ENCODE results near the gene ST6GALNAC3.

Gene ST6GALNAC3

DNA sequence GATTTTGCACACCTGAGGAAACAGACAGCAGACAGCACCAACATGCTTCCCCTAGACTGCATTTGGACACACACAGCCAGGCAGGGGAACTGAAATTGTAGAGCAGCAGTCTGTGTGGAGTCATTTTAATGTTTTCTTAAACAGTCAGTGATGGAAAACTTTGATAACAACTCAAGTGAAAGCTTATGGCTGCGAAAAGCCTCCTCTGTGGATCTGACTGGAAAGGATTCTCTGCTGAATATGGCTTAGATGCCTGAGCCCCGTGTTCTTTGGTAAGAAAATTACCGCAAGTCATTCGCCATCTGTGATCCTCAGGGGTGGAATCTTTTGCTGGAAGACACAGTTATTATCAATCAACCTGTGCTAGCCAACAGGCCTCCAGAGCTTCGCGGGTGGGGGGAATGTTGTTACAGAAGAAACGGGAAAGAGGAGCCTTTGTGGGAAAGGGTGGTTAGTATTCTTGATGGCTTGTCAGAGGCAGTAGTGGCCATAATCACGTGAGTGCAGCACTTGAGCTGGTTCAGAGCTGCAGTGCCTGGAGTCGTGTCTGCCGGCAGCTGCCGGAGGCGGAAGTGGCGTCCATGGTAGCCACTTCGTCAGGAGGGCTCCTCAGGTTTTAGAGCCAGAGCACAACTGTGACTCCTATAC lies 204.7 kb downstream of the ST6GALNAC3 start:
- DNase-seq (ENCODE audit: extremely low read depth in 1 of 2, low read depth in 1 of 2), result no peak

- DNase-seq (ENCODE audit: extremely low read depth in 1 of 2, low read depth in 1 of 2), result no peak
Observed at GRCh38 chr1:76281306-76281705, 206.8 kb downstream of the ST6GALNAC3 start.

GRCh38 chr1:76284842-76285241 lies 210.3 kb downstream of the ST6GALNAC3 start:
- no peak for DNase-seq (ENCODE audit: extremely low read depth in 1 of 2, low read depth in 1 of 2)

DNA sequence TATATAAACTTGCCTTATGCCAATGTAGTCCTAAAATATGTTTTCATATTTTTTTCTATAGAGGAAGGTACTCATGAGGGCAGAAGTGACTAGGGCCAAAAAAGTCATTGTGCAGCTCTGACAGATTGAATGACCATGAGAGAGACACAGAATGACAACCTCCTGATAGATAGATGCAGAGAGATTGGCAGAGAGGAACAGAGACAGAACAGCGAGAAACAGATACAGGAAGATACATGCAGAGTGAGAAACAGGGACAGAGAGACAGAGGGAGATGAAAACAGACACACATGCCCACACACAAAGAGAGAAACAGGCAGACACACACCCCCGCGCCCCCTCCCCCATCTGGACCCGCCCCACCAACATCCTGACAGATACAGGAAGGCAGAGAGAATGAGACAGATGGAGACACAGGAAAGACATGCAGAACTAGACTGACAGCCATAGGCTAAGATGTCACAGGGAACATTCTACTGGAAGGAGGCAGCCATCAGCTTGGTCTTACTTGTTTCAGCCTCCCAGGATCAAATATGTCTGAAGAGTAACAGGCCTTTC lies 211.1 kb downstream of the ST6GALNAC3 start:
- DNase-seq (ENCODE audit: extremely low read depth in 1 of 2, low read depth in 1 of 2), result no peak

- DNase-seq (ENCODE audit: extremely low read depth in 1 of 2, low read depth in 1 of 2), result no peak
Observed at GRCh38 chr1:76287917-76288316, 213.4 kb downstream of the ST6GALNAC3 start.

GRCh38 chr1:76288758-76289483 lies 214.4 kb downstream of the ST6GALNAC3 start:
- DNase-seq (ENCODE audit: extremely low read depth in 1 of 2, low read depth in 1 of 2), result no peak

DNA sequence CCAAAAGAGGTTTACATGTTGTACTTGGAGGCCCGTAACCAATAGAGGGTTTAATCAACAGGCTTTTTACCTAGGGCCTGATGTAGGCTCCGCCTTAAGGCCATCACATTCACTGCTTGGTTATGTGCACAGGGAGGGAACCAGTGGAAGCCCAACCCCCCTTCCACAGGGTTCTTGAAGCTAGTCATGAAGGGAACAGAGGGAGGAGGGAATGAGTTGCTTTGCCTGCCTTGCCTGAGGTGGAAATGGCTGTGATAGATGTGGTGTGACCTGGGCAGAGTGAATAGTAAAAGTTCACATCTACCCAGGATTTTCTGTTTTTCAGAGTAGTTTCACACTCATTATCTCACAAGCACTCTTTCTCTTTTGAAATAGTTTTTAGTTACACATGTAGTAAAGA lies 215.1 kb downstream of the ST6GALNAC3 start:
- DNase-seq (ENCODE audit: extremely low read depth in 1 of 2, low read depth in 1 of 2), result no peak

GRCh38 chr1:76290271-76290670 lies 215.7 kb downstream of the ST6GALNAC3 start:
- no peak for DNase-seq (ENCODE audit: extremely low read depth in 1 of 2, low read depth in 1 of 2)

DNA sequence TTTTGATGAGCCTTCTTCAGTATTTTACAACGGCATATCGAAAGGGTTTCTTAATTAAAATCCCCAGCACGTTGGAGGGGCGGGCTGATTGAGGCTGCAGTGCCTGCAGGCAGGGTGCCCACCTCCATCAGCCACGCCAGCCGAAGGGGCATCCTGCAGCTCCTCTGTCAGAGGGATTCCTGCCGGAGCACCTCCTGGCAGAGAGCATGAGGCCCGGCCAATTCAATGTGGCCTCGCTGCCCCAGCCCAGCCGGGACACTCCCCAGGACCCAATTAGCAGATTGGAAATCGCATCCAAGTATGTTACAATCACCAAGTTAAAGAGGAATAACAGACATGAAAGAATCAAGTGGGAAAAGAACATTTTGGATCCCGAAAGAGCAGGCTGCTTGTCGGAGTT lies 216.6 kb downstream of the ST6GALNAC3 start:
- no peak for DNase-seq (ENCODE audit: extremely low read depth in 1 of 2, low read depth in 1 of 2)

DNA sequence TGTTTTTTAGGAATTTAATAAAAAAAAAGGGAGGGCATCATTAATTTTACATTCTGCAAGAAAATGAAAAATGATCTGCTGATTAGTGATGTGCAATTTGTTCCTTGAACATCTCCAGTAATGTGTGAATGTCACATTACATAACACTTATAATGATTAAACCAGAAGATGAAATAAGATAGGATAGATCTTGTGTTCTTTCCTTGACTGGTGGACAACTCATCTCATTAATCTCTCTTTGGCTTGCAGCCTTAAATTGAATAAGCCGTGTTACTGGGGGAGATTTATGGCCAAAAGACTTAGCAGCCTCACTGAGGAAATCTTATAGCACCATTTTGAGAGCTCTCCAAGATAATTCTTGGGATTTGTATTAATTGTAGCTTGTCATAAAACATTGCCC lies 217.2 kb downstream of the ST6GALNAC3 start:
- DNase-seq (ENCODE audit: extremely low read depth in 1 of 2, low read depth in 1 of 2), result no peak

DNA sequence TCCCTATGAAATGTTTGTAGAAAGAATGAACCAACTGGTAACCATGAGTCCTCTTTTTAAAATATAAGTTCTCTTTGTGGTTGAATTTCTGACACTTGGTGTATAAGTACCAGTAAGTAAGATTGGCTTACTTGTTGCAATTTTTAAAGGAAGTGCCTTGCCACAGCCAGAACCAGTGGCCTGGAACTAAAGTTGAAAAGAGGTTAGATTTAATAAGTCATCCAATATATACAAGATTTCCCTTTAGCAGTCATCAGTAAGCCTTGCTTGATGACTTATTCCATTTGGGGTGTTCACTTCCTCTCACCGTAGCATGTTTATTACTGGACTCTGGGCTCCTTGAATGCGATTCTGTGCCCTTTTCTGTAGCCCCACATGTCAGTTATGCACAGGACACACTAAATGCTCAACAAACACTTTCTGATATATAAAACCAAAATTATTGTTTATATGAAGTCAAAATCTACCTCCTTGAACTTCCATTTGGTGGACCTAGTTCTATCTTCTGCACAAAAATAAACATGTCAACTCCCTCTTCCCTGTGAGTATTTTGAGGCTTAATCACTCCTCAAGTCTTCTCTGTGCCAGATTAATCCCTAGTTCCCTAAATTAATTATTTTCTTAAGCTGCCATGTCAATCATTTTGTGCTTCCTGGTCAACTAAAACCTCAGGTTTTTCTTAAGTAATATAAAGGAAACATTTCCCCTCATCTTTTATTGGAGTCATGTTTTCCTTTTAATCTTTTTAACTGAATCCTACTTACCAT lies 218.1 kb downstream of the ST6GALNAC3 start:
- DNase-seq (ENCODE audit: extremely low read depth in 1 of 2, low read depth in 1 of 2), result no peak

DNA sequence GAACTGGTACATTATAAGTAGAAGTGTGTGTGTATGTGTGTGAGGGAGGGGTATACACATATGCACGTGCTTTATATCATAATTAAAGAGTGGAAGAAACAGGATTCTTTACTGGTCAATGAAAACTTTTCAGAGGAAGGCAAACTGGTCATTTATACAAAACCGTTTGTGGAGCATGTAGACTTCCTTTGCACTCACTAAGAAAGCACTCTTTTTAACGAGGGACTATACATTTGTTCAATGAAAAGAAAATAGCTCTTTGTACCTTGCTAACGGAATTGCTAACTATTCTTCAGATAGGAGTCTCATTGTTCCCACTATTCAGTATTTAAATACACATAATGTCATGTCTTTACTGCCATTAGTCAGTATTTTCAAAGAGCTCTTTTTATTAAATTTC lies 219.3 kb downstream of the ST6GALNAC3 start:
- no peak for DNase-seq (ENCODE audit: extremely low read depth in 1 of 2, low read depth in 1 of 2)

GRCh38 chr1:76294482-76295194 lies 220.1 kb downstream of the ST6GALNAC3 start:
- DNase-seq (ENCODE audit: extremely low read depth in 1 of 2, low read depth in 1 of 2), result no peak

DNA sequence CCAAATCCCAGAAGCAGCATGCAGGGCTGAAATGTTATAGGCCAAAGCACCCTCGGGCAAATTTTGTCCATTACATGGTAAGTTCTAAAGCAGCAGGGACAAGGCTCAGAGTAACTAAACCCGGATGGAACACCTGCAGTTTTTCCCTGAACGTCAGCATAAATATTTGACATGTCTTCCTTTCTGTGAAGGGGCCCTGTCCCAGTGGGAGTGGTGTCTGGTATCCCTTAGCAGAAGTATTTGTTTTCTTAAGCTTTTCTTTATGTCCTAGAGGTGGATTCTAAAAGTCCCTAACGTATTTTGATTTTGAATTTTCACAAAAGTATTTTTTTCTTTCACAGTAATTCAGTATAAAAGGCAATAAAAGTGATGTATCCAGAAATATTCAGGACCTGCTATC lies 223.9 kb downstream of the ST6GALNAC3 start:
- DNase-seq (ENCODE audit: extremely low read depth in 1 of 2, low read depth in 1 of 2), result no peak

DNA sequence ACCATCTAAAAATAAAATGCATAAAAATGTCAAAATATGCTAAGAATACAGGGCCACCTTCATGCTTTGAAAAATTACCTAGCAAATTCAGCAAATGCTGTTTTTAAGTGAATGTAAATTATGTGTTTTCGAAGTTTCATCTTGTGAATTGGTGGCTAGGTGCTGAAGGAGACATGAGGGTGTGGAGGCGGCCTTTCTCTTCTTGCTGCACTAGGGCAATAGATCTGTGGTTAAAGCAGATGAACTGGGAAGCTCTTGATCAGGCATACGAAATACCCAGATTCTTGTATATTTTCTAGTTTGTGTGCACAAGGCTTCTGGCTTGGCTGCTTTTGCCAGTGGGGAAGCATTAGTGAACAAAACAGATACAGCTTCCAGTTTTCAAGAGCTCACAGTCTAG lies 224.5 kb downstream of the ST6GALNAC3 start:
- DNase-seq (ENCODE audit: extremely low read depth in 1 of 2, low read depth in 1 of 2), result no peak

- DNase-seq (ENCODE audit: extremely low read depth in 1 of 2, low read depth in 1 of 2), result no peak
Observed at GRCh38 chr1:76300556-76300955, 226.0 kb downstream of the ST6GALNAC3 start.

- no peak for DNase-seq (ENCODE audit: extremely low read depth in 1 of 2, low read depth in 1 of 2)
Observed at GRCh38 chr1:76302711-76303339, 228.3 kb downstream of the ST6GALNAC3 start.

- no peak for DNase-seq (ENCODE audit: extremely low read depth in 1 of 2, low read depth in 1 of 2)
Observed at GRCh38 chr1:76303340-76303717, 228.8 kb downstream of the ST6GALNAC3 start.

GRCh38 chr1:76313304-76313703 lies 238.8 kb downstream of the ST6GALNAC3 start:
- no peak for DNase-seq (ENCODE audit: extremely low read depth in 1 of 2, low read depth in 1 of 2)

- DNase-seq (ENCODE audit: extremely low read depth in 1 of 2, low read depth in 1 of 2), result no peak
Observed at GRCh38 chr1:76314730-76315129, 240.2 kb downstream of the ST6GALNAC3 start.
